HCT116 (cell line): ENCODE results near the gene RPRM.

Experiments used
- CTCF ChIP-seq, 3 experiments: fragments of 200-600 bp in 1 of 3; sonication (generic) in 1 of 3; IDR thresholded peaks in 2 of 3; conservative IDR thresholded peaks in 1 of 3; 2 replicates each; pipeline ENCODE4 v1.5.1; 2012 to 2017; ENCODE audit warnings: low read depth in 2 of 3, low read length in 2 of 3, antibody characterized with exemption in 1 of 3, borderline replicate concordance in 1 of 3, control low read depth in 1 of 3, mild to moderate bottlenecking in 1 of 3, mixed read lengths in 1 of 3, mixed run types in 1 of 3, moderate library complexity in 1 of 3; ENCODE audit not compliant: insufficient read depth in 1 of 3
- YY1 ChIP-seq: IDR thresholded peaks from 2 replicates; pipeline ENCODE4 v1.6.1; 2011; ENCODE audit warnings: low read length, low read depth, moderate library complexity, mild to moderate bottlenecking; ENCODE audit not compliant: insufficient replicate concordance; ENCODE audit errors: extremely low read depth

DNA sequence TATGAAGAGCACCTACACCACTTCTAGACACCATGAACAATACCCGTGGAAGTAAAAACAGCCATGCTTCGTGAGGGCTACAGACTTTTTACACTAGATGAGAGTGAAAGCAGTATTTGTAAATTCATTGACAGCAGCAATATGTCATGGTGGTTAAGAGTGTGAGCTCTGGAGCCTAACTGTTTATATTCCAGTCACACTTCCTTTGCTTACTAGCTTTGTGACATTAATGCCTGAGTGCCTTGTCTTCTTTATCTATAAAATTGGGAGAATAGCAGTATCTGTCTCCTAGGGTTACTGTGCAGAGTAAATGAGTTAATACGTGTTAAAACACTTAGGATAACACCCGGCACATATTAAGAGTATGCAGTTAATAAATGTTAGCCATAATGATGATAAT is 33.8 kb upstream of the RPRM start:
- no peak for TF ChIP-seq CTCF (IDR thresholded peaks at IDR 0.05 in 2 of 3, conservative IDR thresholded peaks at IDR 0.05 in 1 of 3; ENCODE audit: borderline replicate concordance in 1 of 3, insufficient read depth in 1 of 3, low read depth in 2 of 3, low read length in 2 of 3)
- no peak for TF ChIP-seq YY1
